ENCODE data around the gene FAM240A.

Gene FAM240A

GRCh38 chr3:46617941-46618340 lies 5.6 kb downstream of the FAM240A start:
- no peak for FAIRE-seq
- TF ChIP-seq CTCF (IDR thresholded peaks at IDR 0.05; ENCODE audit: insufficient read depth, missing control alignments), result no peak
- DNase-seq (ENCODE audit: insufficient read length, low spot score), result no peak

GRCh38 chr3:46619845-46620778 lies 7.8 kb downstream of the FAM240A start:
- no peak for DNase-seq (ENCODE audit: insufficient read length, low spot score)
- no peak for TF ChIP-seq CTCF (IDR thresholded peaks at IDR 0.05; ENCODE audit: insufficient read depth, missing control alignments)
- no peak for FAIRE-seq

- TF ChIP-seq CTCF (IDR thresholded peaks at IDR 0.05; ENCODE audit: insufficient read depth, missing control alignments), result no peak
- no peak for DNase-seq (ENCODE audit: insufficient read length, low spot score)
- FAIRE-seq, result no peak
Observed at GRCh38 chr3:46624533-46624932, 12.2 kb downstream of the FAM240A start.

DNA sequence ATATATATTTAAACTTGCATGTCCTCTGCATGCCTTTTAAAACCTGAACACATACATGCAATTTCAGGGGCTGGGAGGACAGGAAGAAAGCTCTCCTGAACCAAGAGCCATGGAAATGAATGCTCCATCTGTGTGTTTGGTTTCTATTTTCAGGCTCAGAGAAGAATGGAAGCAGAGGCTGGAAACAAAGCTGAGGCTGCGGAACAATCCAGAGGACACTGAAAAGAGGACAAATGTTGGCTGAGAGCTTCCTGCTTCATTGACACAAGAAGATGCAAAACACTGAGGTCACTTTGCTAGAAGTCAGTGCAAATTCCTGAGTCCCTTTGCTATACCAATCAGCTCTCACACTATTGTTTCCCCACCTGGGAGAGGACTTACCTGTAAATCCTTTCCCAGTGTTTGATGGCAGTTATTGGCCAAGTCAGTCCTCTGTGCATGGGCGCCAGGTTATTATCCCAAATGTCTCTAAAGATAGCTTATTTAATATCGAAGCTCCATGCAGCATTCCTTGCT lies 12.7 kb downstream of the FAM240A start:
- FAIRE-seq (no peak), DNase-seq (ENCODE audit: insufficient read length, low spot score) (no peak)
- TF ChIP-seq CTCF (IDR thresholded peaks at IDR 0.05; ENCODE audit: insufficient read depth, missing control alignments), result no peak

DNA sequence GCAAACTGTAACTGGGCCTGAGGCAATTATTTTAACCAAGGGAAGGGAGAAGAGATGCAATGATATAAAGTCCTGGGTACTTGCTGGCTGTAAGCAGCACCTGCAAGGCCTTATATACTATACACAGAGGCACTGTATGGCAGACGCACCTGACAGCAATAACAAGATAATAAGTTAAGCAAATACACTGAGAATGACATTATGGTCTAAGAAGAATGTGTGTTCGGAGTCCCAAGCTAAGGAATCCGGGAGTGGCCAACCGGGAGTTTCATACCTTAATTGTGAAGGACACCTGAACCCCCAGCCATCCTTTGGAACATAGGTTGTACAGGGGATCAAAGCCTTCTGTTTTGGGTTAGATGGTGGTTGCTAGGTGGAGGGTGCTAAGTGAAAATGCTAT lies 13.7 kb downstream of the FAM240A start:
- no peak for TF ChIP-seq CTCF (IDR thresholded peaks at IDR 0.05; ENCODE audit: insufficient read depth, missing control alignments)
- no peak for DNase-seq (ENCODE audit: insufficient read length, low spot score)
- FAIRE-seq, result no peak

- FAIRE-seq (no peak), DNase-seq (ENCODE audit: insufficient read length, low spot score) (no peak)
- no peak for TF ChIP-seq CTCF (IDR thresholded peaks at IDR 0.05; ENCODE audit: insufficient read depth, missing control alignments)
Observed at GRCh38 chr3:46627078-46627477, 14.8 kb downstream of the FAM240A start.

- TF ChIP-seq CTCF (IDR thresholded peaks at IDR 0.05; ENCODE audit: insufficient read depth, missing control alignments), result no peak
- DNase-seq (ENCODE audit: insufficient read length, low spot score), result no peak
- no peak for FAIRE-seq
Observed at GRCh38 chr3:46628901-46629369, 16.6 kb downstream of the FAM240A start.

Data from D721Med (cell line).